Keratinocyte (primary cell): ENCODE results near the gene STMND1. TPM values are rescaled to one million over a fixed set of nuclear protein-coding genes. Genes with fewer than 3 reads are reported as not detected.

ENCODE experiments used
- DNase-seq: peaks from one replicate; pipeline ENCODE4 v3.0.0-alpha.2; 2011; ENCODE audit warnings: low read depth, missing footprints, low spot score
- FAIRE-seq: peaks from 2 replicates; lab custom pipeline; 2011; peaks lifted over from hg19 to GRCh38; lab: Jason Lieb, UNC
- H2AFZ ChIP-seq: 2 replicates; pipeline ENCODE4 v1.6.0; 2012; ENCODE audit warnings: low read length, control low read depth, inconsistent platforms; ENCODE audit not compliant: control insufficient read depth
- H3K27ac ChIP-seq: 2 replicates; pipeline ENCODE4 v1.5.1; 2011; ENCODE audit warnings: low read length; ENCODE audit not compliant: control insufficient read depth, insufficient read depth
- H3K27me3 ChIP-seq: 3 replicates; pipeline ENCODE4 v1.6.0; 2011; ENCODE audit warnings: low read length; ENCODE audit not compliant: control insufficient read depth, insufficient read depth; ENCODE audit errors: extremely low read depth
- H3K36me3 ChIP-seq, 2 experiments: 2 replicates in 1 of 2; 3 replicates in 1 of 2; pipeline ENCODE4 v1.5.1; 2011; ENCODE audit warnings: low read length in 2 of 2, mild to moderate bottlenecking in 1 of 2; ENCODE audit not compliant: control insufficient read depth in 2 of 2, insufficient read depth in 2 of 2; ENCODE audit errors: extremely low read depth in 1 of 2
- H3K4me1 ChIP-seq: 3 replicates; pipeline ENCODE4 v1.5.1; 2011; ENCODE audit warnings: low read length; ENCODE audit not compliant: control insufficient read depth, insufficient read depth; ENCODE audit errors: extremely low read depth
- H3K4me2 ChIP-seq: 3 replicates; pipeline ENCODE4 v1.6.0; 2011; ENCODE audit warnings: low read depth, low read length; ENCODE audit not compliant: control insufficient read depth, insufficient read depth; ENCODE audit errors: extremely low read depth
- H3K4me3 ChIP-seq, 3 experiments: fragments of 200-600 bp in 1 of 3; sonication (generic) in 1 of 3; 2 replicates in 2 of 3; 3 replicates in 1 of 3; pipeline ENCODE4 v1.5.1; 2011 to 2016; ENCODE audit warnings: low read length in 3 of 3, mild to moderate bottlenecking in 3 of 3, control low read depth in 2 of 3, inconsistent platforms in 1 of 3, low read depth in 1 of 3, mixed read lengths in 1 of 3, mixed run types in 1 of 3, moderate library complexity in 1 of 3; ENCODE audit not compliant: control insufficient read depth in 2 of 3, insufficient read depth in 2 of 3; ENCODE audit errors: extremely low read depth in 1 of 3
- H3K79me2 ChIP-seq: 2 replicates; pipeline ENCODE4 v1.6.0; 2012; ENCODE audit warnings: low read length; ENCODE audit not compliant: control insufficient read depth, insufficient read depth
- H3K9ac ChIP-seq: 3 replicates; pipeline ENCODE4 v1.6.0; 2011; ENCODE audit warnings: low read length; ENCODE audit not compliant: control insufficient read depth, insufficient read depth; ENCODE audit errors: extremely low read depth
- H3K9me1 ChIP-seq: 3 replicates; pipeline ENCODE4 v1.6.0; 2011; ENCODE audit warnings: low read length; ENCODE audit not compliant: control insufficient read depth, insufficient read depth; ENCODE audit errors: extremely low read depth
- H3K9me3 ChIP-seq: 2 replicates; pipeline ENCODE4 v1.5.1; 2012; ENCODE audit warnings: low read depth, low read length; ENCODE audit not compliant: control insufficient read depth
- H4K20me1 ChIP-seq: 3 replicates; pipeline ENCODE4 v1.6.0; 2011; ENCODE audit warnings: low read length; ENCODE audit not compliant: control insufficient read depth, insufficient read depth; ENCODE audit errors: extremely low read depth
- CTCF ChIP-seq, 3 experiments: IDR thresholded peaks in 1 of 3; conservative IDR thresholded peaks in 1 of 3; optimal IDR thresholded peaks in 1 of 3; 2 replicates in 2 of 3; 3 replicates in 1 of 3; pipeline versions ENCODE3 to v1.5.1; 2011; ENCODE audit warnings: low read length in 3 of 3, mild to moderate bottlenecking in 3 of 3, moderate library complexity in 2 of 3, control low read depth in 1 of 3, inconsistent platforms in 1 of 3; ENCODE audit not compliant: insufficient read depth in 2 of 3; ENCODE audit errors: extremely low read depth in 1 of 3
- EZH2 ChIP-seq: IDR thresholded peaks from one replicate; pipeline ENCODE4 v1.6.1; 2012; ENCODE audit warnings: inconsistent platforms, mild to moderate bottlenecking, low read length, moderate library complexity
- dilution Hi-C: fragments of 300-500 bp; cut with MboI; formaldehyde crosslinking; loops from one replicate; pipeline ENCODE4 v1.7.0; 2020; ENCODE audit warnings: low sequenced_read_pairs; ENCODE audit not compliant: extremely low pct_ligation_motif_present
- polyA plus RNA-seq, 5 experiments: library from polyadenylated mRNA; depleted of rRNA in 3 of 5; stranded (reverse) in 3 of 5; stranded (forward) in 1 of 5; unstranded in 1 of 5; fragments of >200 nt; gene quantifications; 1 replicate in 1 of 5; 2 replicates in 3 of 5; 3 replicates in 1 of 5; pipeline versions ENCODE4 v1.2.1 to v1.2.3, GENCODE V29; 2011 to 2012; ENCODE audit warnings: missing spikeins in 2 of 5, low read depth in 1 of 5, low replicate concordance in 1 of 5

The STMND1 gene
- polyA plus RNA-seq, 1 donor (not counting 4 experiments of a cell fraction or from before 2014, with no cell fraction given), result not detected

DNA sequence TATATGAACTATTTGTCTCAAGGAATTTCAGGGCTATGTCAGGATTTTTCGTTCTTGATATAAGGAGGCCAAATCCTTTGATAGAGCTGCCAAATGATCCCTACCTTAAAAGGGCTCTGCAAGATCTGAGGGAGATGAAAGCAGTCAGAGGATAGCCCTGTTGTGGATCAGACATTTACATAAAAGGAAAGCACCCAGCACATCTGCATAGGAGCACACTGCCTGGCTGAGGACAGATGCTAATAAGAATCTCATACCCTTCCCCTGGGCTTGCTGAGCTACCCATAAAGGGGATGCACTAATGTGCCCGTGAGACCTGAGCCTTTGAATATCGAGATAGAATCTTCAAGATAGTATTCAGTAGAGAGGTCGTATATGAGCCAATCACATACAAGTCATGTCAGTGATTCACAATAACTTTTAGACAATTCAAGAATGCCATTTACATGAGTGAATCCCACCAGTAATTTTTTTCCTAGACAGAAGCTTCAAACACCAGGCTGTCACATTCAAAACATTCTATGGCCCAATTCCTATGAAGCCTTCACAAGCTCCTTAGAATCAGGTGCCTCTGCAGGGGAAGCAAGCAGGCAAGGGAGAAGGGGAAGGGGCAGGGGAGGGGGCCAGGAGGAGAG is 71.1 kb downstream of the STMND1 start:
- Histone ChIP-seq H3K36me3 (no peaks in the 10 kb centered on the region), H3K9ac (no peak overlapping the region), H3K27me3 (no peaks in the 10 kb centered on the region), H3K4me3 (no peak overlapping the region), H2AFZ (no peak overlapping the region), H3K4me2 (no peak overlapping the region), H3K9me1 (no peaks in the 10 kb centered on the region), H3K27ac (no peak overlapping the region), H3K4me1 (no peaks in the 10 kb centered on the region), H3K79me2 (no peaks in the 10 kb centered on the region), H3K9me3 (no peaks in the 10 kb centered on the region), H4K20me1 (no peaks in the 10 kb centered on the region)
- no peak for DNase-seq
- TF ChIP-seq CTCF (optimal IDR thresholded peaks at IDR 0.05 in 1 of 3, IDR thresholded peaks at IDR 0.05 in 1 of 3, conservative IDR thresholded peaks at IDR 0.05 in 1 of 3; ENCODE audit: extremely low read depth in 1 of 3, insufficient read depth in 2 of 3, low read length in 3 of 3) (no peak), EZH2 (no peak)
- no peak for FAIRE-seq
- dilution Hi-C loops, result loop anchor here (25.0 kb wide), 1 partner anchor 414 kb away; no protein-coding TSS in a partner anchor

DNA sequence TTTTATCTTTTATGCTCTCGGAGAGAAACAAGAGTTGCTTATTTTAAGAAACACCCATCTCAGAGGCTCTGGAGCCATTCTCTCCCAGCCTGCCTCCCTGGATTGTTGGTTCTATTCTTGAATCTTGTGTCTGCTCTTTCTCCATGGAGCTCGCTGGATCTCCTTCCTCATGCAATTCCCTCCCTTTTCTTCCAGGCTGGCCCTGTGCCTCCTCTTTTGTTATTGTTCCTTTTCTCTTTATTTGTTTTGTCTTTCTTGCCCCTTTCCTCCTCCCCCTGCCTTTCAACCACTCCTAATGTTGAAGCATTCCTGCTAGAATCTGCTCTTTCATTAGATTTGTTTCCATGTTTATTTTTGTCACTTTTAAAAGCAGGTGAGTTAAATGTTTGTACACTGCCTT is 76.5 kb downstream of the STMND1 start:
- Histone ChIP-seq H3K27ac (no peak overlapping the region), H3K9me1 (no peaks in the 10 kb centered on the region), H3K4me2 (no peak overlapping the region), H3K9me3 (no peaks in the 10 kb centered on the region), H3K79me2 (no peaks in the 10 kb centered on the region), H4K20me1 (no peaks in the 10 kb centered on the region), H2AFZ (no peak overlapping the region), H3K36me3 (no peaks in the 10 kb centered on the region), H3K4me3 (no peak overlapping the region), H3K9ac (no peak overlapping the region), H3K27me3 (no peaks in the 10 kb centered on the region), H3K4me1 (peaks cover 9% of the 10 kb centered on the region)
- no peak for TF ChIP-seq EZH2
- no peak for TF ChIP-seq CTCF (optimal IDR thresholded peaks at IDR 0.05 in 1 of 3, IDR thresholded peaks at IDR 0.05 in 1 of 3, conservative IDR thresholded peaks at IDR 0.05 in 1 of 3; ENCODE audit: extremely low read depth in 1 of 3, insufficient read depth in 2 of 3, low read length in 3 of 3)
- dilution Hi-C loops, result no loop called here
- DNase-seq, result no peak
- no peak for FAIRE-seq
